Endodermal cell (in vitro differentiated cells): ENCODE measurements around the gene NCAM1. TPM values are rescaled to one million over a fixed set of nuclear protein-coding genes. Genes with fewer than 3 reads are reported as not detected.

Experiments
- DNase-seq: peaks from one replicate; pipeline ENCODE4 v3.0.0-alpha.2; 2017
- H3K27ac ChIP-seq: 2 replicates; pipeline ENCODE4 v1.5.1; 2013; ENCODE audit warnings: mild to moderate bottlenecking, low read depth, low read length, moderate library complexity
- H3K27me3 ChIP-seq: 2 replicates; pipeline ENCODE4 v1.6.1; 2013; ENCODE audit warnings: mild to moderate bottlenecking, low read length, moderate library complexity; ENCODE audit not compliant: insufficient read depth, control insufficient read depth, poor library complexity, severe bottlenecking
- H3K36me3 ChIP-seq: 2 replicates; pipeline ENCODE4 v1.7.0; 2013; ENCODE audit warnings: mild to moderate bottlenecking, low read length, moderate library complexity; ENCODE audit not compliant: control insufficient read depth, insufficient read depth
- H3K4me1 ChIP-seq: one replicate; pipeline ENCODE4 v1.7.0; 2013; ENCODE audit warnings: low read length; ENCODE audit not compliant: control insufficient read depth, insufficient read depth
- H3K4me3 ChIP-seq: 2 replicates; pipeline ENCODE4 v1.5.1; 2013; ENCODE audit warnings: mild to moderate bottlenecking, low read length, moderate library complexity
- H3K9ac ChIP-seq: 2 replicates; pipeline ENCODE4 v1.6.1; 2013; ENCODE audit warnings: mild to moderate bottlenecking, low read length, moderate library complexity; ENCODE audit not compliant: poor library complexity, severe bottlenecking; ENCODE audit errors: extremely low read depth
- H3K9me3 ChIP-seq: 2 replicates; pipeline ENCODE4 v1.6.1; 2013; ENCODE audit warnings: mild to moderate bottlenecking, low read length, moderate library complexity; ENCODE audit not compliant: control insufficient read depth
- H3K27ac Mint-ChIP-seq: 2 replicates; pipeline ENCODE4 v1.8.0; 2020; ENCODE audit warnings: mixed read lengths
- H3K27me3 Mint-ChIP-seq: 2 replicates; pipeline ENCODE4 v1.8.0; 2021; ENCODE audit warnings: mild to moderate bottlenecking, mixed read lengths; ENCODE audit not compliant: insufficient read depth
- H3K36me3 Mint-ChIP-seq: 2 replicates; pipeline ENCODE4 v1.8.0; 2020; ENCODE audit warnings: low read depth, mixed read lengths
- H3K4me1 Mint-ChIP-seq: 2 replicates; pipeline ENCODE4 v1.8.0; 2020; ENCODE audit warnings: mixed read lengths
- H3K4me3 Mint-ChIP-seq: 2 replicates; pipeline ENCODE4 v1.8.0; 2020; ENCODE audit warnings: mild to moderate bottlenecking, moderate library complexity, mixed read lengths
- H3K9me3 Mint-ChIP-seq: 2 replicates; pipeline ENCODE4 v1.8.0; 2020; ENCODE audit warnings: mild to moderate bottlenecking, mixed read lengths
- WGBS, 2 experiments: methylation state at CpG; one replicate each; pipeline versions ENCODE4 v1.1.5 to v1.1.7; 2013; ENCODE audit warnings: missing lambda C conversion rate in 2 of 2, mixed read lengths in 1 of 2; ENCODE audit not compliant: insufficient coverage in 1 of 2, insufficient read length in 1 of 2; 5-methylcytosine and 5-hydroxymethylcytosine counted together
- total RNA-seq, 2 donors: library from RNA; stranded (reverse); fragmentation: NEBNext Ultra II Directional in 1 of 2; extraction: Animal tissue kit (Norgen Biotek cat#: 25700) in 1 of 2; gene quantifications; 2 replicates in 1 of 2; 3 replicates in 1 of 2; pipeline ENCODE4 v1.2.1, GENCODE V29; 2021
- TF ChIP-seq, protein P1 (sequence below): fragments of 200-600 bp; sonication (generic); conservative IDR thresholded peaks from 2 replicates; pipeline ENCODE4 v1.5.0; 2021; ENCODE audit warnings: antibody characterized with exemption, mild to moderate bottlenecking

NCAM1 gene
- total RNA-seq, 2 donors from 2014 or later, result 1.6 to 2.9 TPM

DNA sequence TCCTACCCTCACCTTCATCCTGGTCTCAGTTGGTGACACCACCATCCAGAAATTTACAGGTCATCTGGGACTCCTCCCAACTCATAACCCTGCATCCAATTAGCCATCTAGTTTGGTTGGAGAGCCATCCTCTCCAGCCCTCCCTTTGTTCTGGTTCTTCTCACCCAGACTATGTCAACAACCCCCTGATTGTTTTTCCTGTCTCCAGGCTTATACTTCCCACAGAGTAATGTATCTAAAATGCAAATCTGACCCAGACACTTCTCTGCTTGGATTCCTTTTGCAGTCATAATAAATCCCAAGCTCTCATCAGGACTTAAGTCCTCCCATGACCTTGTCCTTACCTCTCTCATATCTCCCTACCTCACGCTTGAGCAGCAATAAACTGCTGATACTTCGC, 356.1 kb downstream of the NCAM1 start:
- Mint-ChIP-seq H3K36me3 (peaks cover 37% of the 10 kb centered on the region), H3K4me3 (no peak overlapping the region), H3K27ac (no peak overlapping the region), H3K9me3 (peaks cover 12% of the 10 kb centered on the region), H3K27me3 (peaks cover 16% of the 10 kb centered on the region), H3K4me1 (peaks cover 18% of the 10 kb centered on the region)
- Histone ChIP-seq H3K36me3 (peaks cover 13% of the 10 kb centered on the region), H3K4me3 (no peak overlapping the region), H3K4me1 (no peaks in the 10 kb centered on the region), H3K27ac (no peak overlapping the region), H3K27me3 (peaks cover 10% of the 10 kb centered on the region), H3K9me3 (peaks cover 17% of the 10 kb centered on the region), H3K9ac (no peak overlapping the region)
- no peak for DNase-seq
- WGBS, 2 experiments, result 82 to 92% methylated on average over 2 of the region's 2 CpGs
- TF ChIP-seq, protein P1, sequence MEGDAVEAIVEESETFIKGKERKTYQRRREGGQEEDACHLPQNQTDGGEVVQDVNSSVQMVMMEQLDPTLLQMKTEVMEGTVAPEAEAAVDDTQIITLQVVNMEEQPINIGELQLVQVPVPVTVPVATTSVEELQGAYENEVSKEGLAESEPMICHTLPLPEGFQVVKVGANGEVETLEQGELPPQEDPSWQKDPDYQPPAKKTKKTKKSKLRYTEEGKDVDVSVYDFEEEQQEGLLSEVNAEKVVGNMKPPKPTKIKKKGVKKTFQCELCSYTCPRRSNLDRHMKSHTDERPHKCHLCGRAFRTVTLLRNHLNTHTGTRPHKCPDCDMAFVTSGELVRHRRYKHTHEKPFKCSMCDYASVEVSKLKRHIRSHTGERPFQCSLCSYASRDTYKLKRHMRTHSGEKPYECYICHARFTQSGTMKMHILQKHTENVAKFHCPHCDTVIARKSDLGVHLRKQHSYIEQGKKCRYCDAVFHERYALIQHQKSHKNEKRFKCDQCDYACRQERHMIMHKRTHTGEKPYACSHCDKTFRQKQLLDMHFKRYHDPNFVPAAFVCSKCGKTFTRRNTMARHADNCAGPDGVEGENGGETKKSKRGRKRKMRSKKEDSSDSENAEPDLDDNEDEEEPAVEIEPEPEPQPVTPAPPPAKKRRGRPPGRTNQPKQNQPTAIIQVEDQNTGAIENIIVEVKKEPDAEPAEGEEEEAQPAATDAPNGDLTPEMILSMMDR, result no peak

DNA sequence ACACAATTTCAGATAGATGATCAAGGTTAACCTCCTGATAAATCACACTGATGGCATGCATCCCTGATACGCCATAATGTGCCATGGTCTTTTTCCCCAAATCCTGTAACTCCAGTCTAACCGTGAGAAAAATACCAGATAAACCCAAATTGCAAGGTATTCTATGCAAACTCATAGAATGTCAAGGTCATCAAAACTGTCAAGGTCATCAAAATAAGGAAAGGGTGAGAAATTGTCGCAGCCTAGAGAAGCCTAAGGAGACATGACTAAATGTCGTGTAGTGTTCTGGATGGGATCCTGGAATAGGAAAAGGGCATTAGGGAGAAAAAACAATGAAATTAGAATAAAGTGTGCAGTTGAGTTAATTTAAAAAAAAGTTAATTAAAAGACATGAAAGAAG, 357.9 kb downstream of the NCAM1 start:
- Mint-ChIP-seq H3K4me1 (peaks cover 18% of the 10 kb centered on the region), H3K27me3 (no peaks in the 10 kb centered on the region), H3K36me3 (peaks cover 37% of the 10 kb centered on the region), H3K27ac (no peak overlapping the region), H3K4me3 (no peak overlapping the region), H3K9me3 (peaks cover 12% of the 10 kb centered on the region)
- Histone ChIP-seq H3K27ac (no peak overlapping the region), H3K27me3 (no peaks in the 10 kb centered on the region), H3K9ac (no peak overlapping the region), H3K4me3 (no peak overlapping the region), H3K4me1 (no peaks in the 10 kb centered on the region), H3K9me3 (peaks cover 17% of the 10 kb centered on the region), H3K36me3 (peaks cover 18% of the 10 kb centered on the region)
- TF ChIP-seq, protein P1, result no peak
- WGBS, 2 experiments, result 95 to 96% methylated on average over 3 to 4 of the region's 4 CpGs
- no peak for DNase-seq

DNA sequence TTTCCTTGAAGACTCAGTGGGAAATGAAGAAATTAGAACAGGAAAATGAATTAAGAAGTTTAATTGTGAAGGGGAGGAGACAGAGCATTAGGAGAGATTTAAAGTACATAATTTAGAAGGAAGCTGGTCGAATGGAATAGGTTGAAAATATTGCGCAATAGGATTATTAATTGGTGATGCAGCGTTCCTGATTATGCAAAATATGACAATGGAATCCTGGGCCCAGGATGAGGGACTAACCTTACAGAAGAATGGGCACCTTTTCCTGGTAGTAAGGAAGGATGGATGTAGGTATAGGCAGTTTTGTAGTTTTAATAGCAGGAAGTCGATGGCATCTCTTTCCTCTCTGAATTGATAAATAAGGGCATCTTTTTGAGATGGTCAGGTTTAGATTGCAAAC, 360.9 kb downstream of the NCAM1 start:
- no peak overlapping the region for H3K4me3 Mint-ChIP-seq
- no peak overlapping the region for H3K4me3 ChIP-seq
- DNase-seq, result no peak
- H3K36me3 ChIP-seq, result peaks cover 27% of the 10 kb centered on the region
- peaks cover 17% of the 10 kb centered on the region for H3K9me3 ChIP-seq
- H3K27ac Mint-ChIP-seq, result no peak overlapping the region
- H3K4me1 Mint-ChIP-seq, result peaks cover 6% of the 10 kb centered on the region
- H3K9ac ChIP-seq, result no peak overlapping the region
- no peaks in the 10 kb centered on the region for H3K27me3 ChIP-seq
- H3K27ac ChIP-seq, result no peak overlapping the region
- H3K27me3 Mint-ChIP-seq, result no peaks in the 10 kb centered on the region
- H3K9me3 Mint-ChIP-seq, result peaks cover 12% of the 10 kb centered on the region
- peaks cover 38% of the 10 kb centered on the region for H3K36me3 Mint-ChIP-seq
- TF ChIP-seq, protein P1, result no peak
- no peaks in the 10 kb centered on the region for H3K4me1 ChIP-seq
- 94 to 96% methylated on average over 3 of the region's 4 CpGs for WGBS, 2 experiments
